ENCODE results near the gene WDR46. TPM values are rescaled to one million over a fixed set of nuclear protein-coding genes. Genes with fewer than 3 reads are reported as not detected.

The WDR46 gene
- total RNA-seq, 6 experiments from 2014 or later = 71.0 to 89.9 (median 74.6) TPM

GRCh38 chr6:33296797-33297405 is 7.9 kb upstream of the WDR46 start:
- H3K36me3 Mint-ChIP-seq (ENCODE audit: low read depth) = peaks cover 13% of the 10 kb centered on the region; the same call in 1 of the 2 replicates
- peak overlapping the region; percentile 99 for H3K27ac Mint-ChIP-seq
- no peak for DNase-seq
- H3K4me3 Mint-ChIP-seq = peak overlapping the region; percentile 99
- H3K4me1 Mint-ChIP-seq (ENCODE audit: low read depth) = peaks cover 31% of the 10 kb centered on the region
- peaks cover 4% of the 10 kb centered on the region for H3K9me3 Mint-ChIP-seq
- H3K27me3 Mint-ChIP-seq (ENCODE audit: insufficient read depth) = peaks cover 17% of the 10 kb centered on the region
- TF ChIP-seq, protein P1, sequence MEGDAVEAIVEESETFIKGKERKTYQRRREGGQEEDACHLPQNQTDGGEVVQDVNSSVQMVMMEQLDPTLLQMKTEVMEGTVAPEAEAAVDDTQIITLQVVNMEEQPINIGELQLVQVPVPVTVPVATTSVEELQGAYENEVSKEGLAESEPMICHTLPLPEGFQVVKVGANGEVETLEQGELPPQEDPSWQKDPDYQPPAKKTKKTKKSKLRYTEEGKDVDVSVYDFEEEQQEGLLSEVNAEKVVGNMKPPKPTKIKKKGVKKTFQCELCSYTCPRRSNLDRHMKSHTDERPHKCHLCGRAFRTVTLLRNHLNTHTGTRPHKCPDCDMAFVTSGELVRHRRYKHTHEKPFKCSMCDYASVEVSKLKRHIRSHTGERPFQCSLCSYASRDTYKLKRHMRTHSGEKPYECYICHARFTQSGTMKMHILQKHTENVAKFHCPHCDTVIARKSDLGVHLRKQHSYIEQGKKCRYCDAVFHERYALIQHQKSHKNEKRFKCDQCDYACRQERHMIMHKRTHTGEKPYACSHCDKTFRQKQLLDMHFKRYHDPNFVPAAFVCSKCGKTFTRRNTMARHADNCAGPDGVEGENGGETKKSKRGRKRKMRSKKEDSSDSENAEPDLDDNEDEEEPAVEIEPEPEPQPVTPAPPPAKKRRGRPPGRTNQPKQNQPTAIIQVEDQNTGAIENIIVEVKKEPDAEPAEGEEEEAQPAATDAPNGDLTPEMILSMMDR (IDR thresholded peaks at IDR 0.05) = no peak

GRCh38 chr6:33295621-33296369 is 6.8 kb upstream of the WDR46 start:
- Mint-ChIP-seq H3K27ac (no peak overlapping the region; the same call in 1 of the 2 replicates), H3K9me3 (peaks cover 4% of the 10 kb centered on the region), H3K27me3 (ENCODE audit: insufficient read depth) (peaks cover 17% of the 10 kb centered on the region), H3K4me3 (no peak overlapping the region), H3K36me3 (ENCODE audit: low read depth) (peaks cover 19% of the 10 kb centered on the region; the same call in 1 of the 2 replicates), H3K4me1 (ENCODE audit: low read depth) (peaks cover 33% of the 10 kb centered on the region)
- DNase-seq = no peak
- TF ChIP-seq, protein P1 (IDR thresholded peaks at IDR 0.05) = no peak

DNA sequence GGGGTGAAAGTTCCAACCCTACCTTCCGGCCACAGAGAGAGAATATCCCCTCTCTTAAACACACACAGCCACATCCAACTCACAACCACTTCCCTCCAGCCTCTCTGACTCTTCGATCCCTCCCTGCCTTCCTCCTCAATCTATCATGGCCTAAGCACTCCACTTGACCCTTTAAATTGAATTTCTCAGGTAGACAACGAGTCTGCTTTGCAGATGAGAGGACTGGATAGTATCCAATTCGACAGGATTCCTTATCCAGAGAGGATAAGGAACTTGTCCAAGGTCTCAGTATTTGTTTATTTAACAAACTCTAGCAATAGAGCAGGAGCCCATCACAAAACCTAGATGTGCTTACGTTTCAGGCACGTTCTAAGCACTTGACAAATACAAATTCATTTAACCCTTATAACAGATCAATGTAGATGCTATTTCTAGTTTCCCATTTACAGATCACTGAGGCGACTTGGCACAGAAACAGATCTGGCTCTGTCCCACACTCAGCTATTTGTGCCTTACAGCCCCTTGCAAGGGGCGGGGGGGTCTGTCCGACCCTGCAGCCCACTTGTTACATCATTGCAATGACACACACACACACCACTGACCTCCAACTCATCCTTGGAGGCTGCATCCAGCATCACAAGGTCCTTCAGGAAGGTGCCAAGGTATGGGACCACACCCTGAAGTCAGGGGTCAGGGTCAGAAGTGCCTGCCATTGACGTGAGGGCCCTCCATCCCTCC is 5.2 kb upstream of the WDR46 start:
- Mint-ChIP-seq H3K4me3 (no peak overlapping the region), H3K27ac (peak overlapping the region; percentile 4; the same call in 1 of the 2 replicates)

GRCh38 chr6:33292996-33293682 is 4.1 kb upstream of the WDR46 start:
- Mint-ChIP-seq H3K36me3 (ENCODE audit: low read depth) (peaks cover 32% of the 10 kb centered on the region), H3K4me3 (no peak overlapping the region), H3K27me3 (ENCODE audit: insufficient read depth) (peaks cover 3% of the 10 kb centered on the region), H3K9me3 (peaks cover 3% of the 10 kb centered on the region), H3K27ac (peak overlapping the region; percentile 40), H3K4me1 (ENCODE audit: low read depth) (peaks cover 40% of the 10 kb centered on the region)
- no peak for DNase-seq
- TF ChIP-seq, protein P1 (IDR thresholded peaks at IDR 0.05) = no peak

More for the DNA sequence above, 5.2 kb upstream of the WDR46 start:
- no peak for DNase-seq
- H3K9me3 Mint-ChIP-seq = peaks cover 4% of the 10 kb centered on the region
- H3K36me3 Mint-ChIP-seq (ENCODE audit: low read depth) = peaks cover 21% of the 10 kb centered on the region
- peaks cover 35% of the 10 kb centered on the region for H3K4me1 Mint-ChIP-seq (ENCODE audit: low read depth)
- H3K27me3 Mint-ChIP-seq (ENCODE audit: insufficient read depth) = peaks cover 7% of the 10 kb centered on the region
- TF ChIP-seq, protein P1 (IDR thresholded peaks at IDR 0.05) = no peak

- TF ChIP-seq, protein P1 (IDR thresholded peaks at IDR 0.05) = no peak
- H3K36me3 Mint-ChIP-seq (ENCODE audit: low read depth) = peaks cover 46% of the 10 kb centered on the region
- peak overlapping the region; percentile 82; the same call in 1 of the 2 replicates for H3K27ac Mint-ChIP-seq
- peak overlapping the region; percentile 94 for H3K4me3 Mint-ChIP-seq
- no peaks in the 10 kb centered on the region for H3K9me3 Mint-ChIP-seq
- peaks cover 42% of the 10 kb centered on the region for H3K4me1 Mint-ChIP-seq (ENCODE audit: low read depth)
- no peaks in the 10 kb centered on the region; the same call in 1 of the 2 replicates for H3K27me3 Mint-ChIP-seq (ENCODE audit: insufficient read depth)
- no peak for DNase-seq
Observed at GRCh38 chr6:33290459-33290858, 1.4 kb upstream of the WDR46 start.

Measured in HFFc6 (cell line).